DND-41 (cell line): ENCODE data around the gene SECISBP2.
"Not testable (repeated sequence)": the region's sequence is repeated elsewhere in the genome, so short reads cannot be mapped to it uniquely, and the experiment has no call there.

ENCODE experiments used
- ATAC-seq: fragments of 200-7000 bp; cut with Tn5 transposase; 3 replicates; pipeline ENCODE4 v1.9.1; 2021; ENCODE audit warnings: low read depth; ENCODE audit not compliant: insufficient read depth
- DNase-seq: peaks from one replicate; pipeline ENCODE4 v3.0.0-alpha.2; 2020
- H2AFZ ChIP-seq: 2 replicates; pipeline ENCODE4 v1.6.0; 2012; ENCODE audit warnings: low read depth, low read length
- H3K27ac ChIP-seq: 2 replicates; pipeline ENCODE4 v1.5.1; 2012; ENCODE audit warnings: low read length, inconsistent platforms
- H3K27me3 ChIP-seq: fragments of 200-600 bp; sonication (generic); 2 replicates; pipeline ENCODE4 v1.6.0; 2012; ENCODE audit warnings: low read length, mild to moderate bottlenecking, inconsistent platforms; ENCODE audit not compliant: insufficient read depth, poor library complexity
- H3K36me3 ChIP-seq: 2 replicates; pipeline ENCODE4 v1.5.1; 2012; ENCODE audit warnings: low read length, inconsistent platforms; ENCODE audit not compliant: insufficient read depth
- H3K4me1 ChIP-seq: 2 replicates; pipeline ENCODE4 v1.5.1; 2012; ENCODE audit warnings: mild to moderate bottlenecking, low read length; ENCODE audit not compliant: insufficient read depth
- H3K4me2 ChIP-seq: 2 replicates; pipeline ENCODE4 v1.6.0; 2012; ENCODE audit warnings: mild to moderate bottlenecking, moderate library complexity, low read length, inconsistent platforms; ENCODE audit not compliant: insufficient read depth
- H3K4me3 ChIP-seq, 2 experiments: fragments of 200-600 bp in 1 of 2; shearing (Covaris generic) in 1 of 2; 2 replicates each; pipeline ENCODE4 v1.5.1; 2012 to 2016; ENCODE audit warnings: inconsistent platforms in 2 of 2, low read length in 2 of 2, mild to moderate bottlenecking in 2 of 2, low read depth in 1 of 2, moderate library complexity in 1 of 2
- H3K79me2 ChIP-seq: 2 replicates; pipeline ENCODE4 v1.6.0; 2012; ENCODE audit warnings: low read length, inconsistent platforms; ENCODE audit not compliant: insufficient read depth
- H3K9ac ChIP-seq: 2 replicates; pipeline ENCODE4 v1.6.0; 2012; ENCODE audit warnings: low read depth, mild to moderate bottlenecking, inconsistent platforms, low read length, moderate library complexity
- H3K9me3 ChIP-seq: 2 replicates; pipeline ENCODE4 v1.5.1; 2012; ENCODE audit warnings: low read length, moderate library complexity, mild to moderate bottlenecking, inconsistent platforms; ENCODE audit not compliant: insufficient read depth, severe bottlenecking
- H4K20me1 ChIP-seq: 2 replicates; pipeline ENCODE4 v1.6.0; 2012; ENCODE audit warnings: low read length; ENCODE audit not compliant: insufficient read depth
- CTCF ChIP-seq: IDR thresholded peaks from 2 replicates; pipeline ENCODE4 v1.5.1; 2012; ENCODE audit warnings: borderline replicate concordance, low read length, moderate library complexity, mild to moderate bottlenecking; ENCODE audit not compliant: poor library complexity, severe bottlenecking; ENCODE audit errors: extremely low read depth
- EZH2 ChIP-seq: IDR thresholded peaks from 3 replicates; pipeline ENCODE4 v1.6.1; 2012; ENCODE audit warnings: borderline replicate concordance, low read depth, mild to moderate bottlenecking, moderate library complexity, low read length, inconsistent platforms; ENCODE audit not compliant: severe bottlenecking

SECISBP2 gene

GRCh38 chr9:89340332-89340731, 22.0 kb downstream of the SECISBP2 start:
- no peak overlapping the region for H3K27ac ChIP-seq
- H3K4me3 ChIP-seq, result no peak overlapping the region
- H3K9ac ChIP-seq, result no peak overlapping the region
- no peak for TF ChIP-seq CTCF
- TF ChIP-seq EZH2, result no peak
- H3K4me2 ChIP-seq, result no peak overlapping the region
- peaks cover 2% of the 10 kb centered on the region; the same call in 1 of the 2 replicates for H4K20me1 ChIP-seq
- no peak overlapping the region for H2AFZ ChIP-seq
- no peaks in the 10 kb centered on the region for H3K9me3 ChIP-seq
- DNase-seq (no peak), ATAC-seq (no peak)
- no peaks in the 10 kb centered on the region for H3K27me3 ChIP-seq
- H3K79me2 ChIP-seq, result peaks cover 5% of the 10 kb centered on the region; the same call in 1 of the 2 replicates
- H3K4me1 ChIP-seq, result no peaks in the 10 kb centered on the region
- peaks cover 90% of the 10 kb centered on the region for H3K36me3 ChIP-seq

GRCh38 chr9:89342213-89342612, 23.9 kb downstream of the SECISBP2 start:
- H3K27ac ChIP-seq, result no peak overlapping the region
- peaks cover 6% of the 10 kb centered on the region; the same call in 1 of the 2 replicates for H3K79me2 ChIP-seq
- no peak for TF ChIP-seq EZH2
- H3K9me3 ChIP-seq, result no peaks in the 10 kb centered on the region
- H3K4me1 ChIP-seq, result no peaks in the 10 kb centered on the region
- H3K4me2 ChIP-seq, result no peak overlapping the region
- no peak overlapping the region for H3K4me3 ChIP-seq
- H3K9ac ChIP-seq, result no peak overlapping the region
- H3K27me3 ChIP-seq, result no peaks in the 10 kb centered on the region
- DNase-seq (no peak), ATAC-seq (no peak)
- H2AFZ ChIP-seq, result no peak overlapping the region
- peaks cover 93% of the 10 kb centered on the region for H3K36me3 ChIP-seq
- peaks cover 5% of the 10 kb centered on the region; the same call in 1 of the 2 replicates for H4K20me1 ChIP-seq

- H3K79me2 ChIP-seq, result peaks cover 6% of the 10 kb centered on the region; the same call in 1 of the 2 replicates
- DNase-seq, result no peak
- H4K20me1 ChIP-seq, result peaks cover 5% of the 10 kb centered on the region; the same call in 1 of the 2 replicates
- H2AFZ ChIP-seq, result no peak overlapping the region
- ATAC-seq, result no peak
- H3K4me3 ChIP-seq, result no peak overlapping the region
- no peaks in the 10 kb centered on the region for H3K9me3 ChIP-seq
- no peaks in the 10 kb centered on the region for H3K4me1 ChIP-seq
- H3K27me3 ChIP-seq, result no peaks in the 10 kb centered on the region
- H3K9ac ChIP-seq, result no peak overlapping the region
- H3K27ac ChIP-seq, result no peak overlapping the region
- TF ChIP-seq CTCF (no peak), EZH2 (no peak)
- H3K4me2 ChIP-seq, result no peak overlapping the region
- H3K36me3 ChIP-seq, result peaks cover 92% of the 10 kb centered on the region
Observed at GRCh38 chr9:89342948-89343347, 24.6 kb downstream of the SECISBP2 start.

- ATAC-seq, H3K9me3 ChIP-seq, H3K79me2 ChIP-seq, H2AFZ ChIP-seq, H4K20me1 ChIP-seq, H3K4me3 ChIP-seq, DNase-seq, H3K27me3 ChIP-seq, H3K27ac ChIP-seq, H3K4me2 ChIP-seq, H3K4me1 ChIP-seq, H3K9ac ChIP-seq: not testable (repeated sequence)
- peaks cover 92% of the 10 kb centered on the region for H3K36me3 ChIP-seq
Observed at GRCh38 chr9:89343812-89344211, 25.5 kb downstream of the SECISBP2 start.
